HG02938 (cell line): Measurements from ENCODE around the gene ATP5F1D.
A peak's percentile ranks its signal among the peaks of the same experiment; 100 is the strongest.

Experiments used
- ATAC-seq: cut with Tn5 transposase; IDR thresholded peaks from one replicate; pipeline ENCODE4 v1.9.1; 2021; ENCODE audit warnings: mild to moderate bottlenecking, moderate library complexity; ENCODE audit not compliant: unreplicated experiment

ATP5F1D gene

GRCh38 chr19:1256646-1257474, 15.3 kb downstream of the ATP5F1D start:
- ATAC-seq = no peak

GRCh38 chr19:1257475-1258162, 16.1 kb downstream of the ATP5F1D start:
- ATAC-seq = no peak

- no peak for ATAC-seq
Measured at GRCh38 chr19:1258163-1258492, 16.6 kb downstream of the ATP5F1D start.

- no peak for ATAC-seq
Measured at GRCh38 chr19:1258707-1259205, 17.2 kb downstream of the ATP5F1D start.

DNA sequence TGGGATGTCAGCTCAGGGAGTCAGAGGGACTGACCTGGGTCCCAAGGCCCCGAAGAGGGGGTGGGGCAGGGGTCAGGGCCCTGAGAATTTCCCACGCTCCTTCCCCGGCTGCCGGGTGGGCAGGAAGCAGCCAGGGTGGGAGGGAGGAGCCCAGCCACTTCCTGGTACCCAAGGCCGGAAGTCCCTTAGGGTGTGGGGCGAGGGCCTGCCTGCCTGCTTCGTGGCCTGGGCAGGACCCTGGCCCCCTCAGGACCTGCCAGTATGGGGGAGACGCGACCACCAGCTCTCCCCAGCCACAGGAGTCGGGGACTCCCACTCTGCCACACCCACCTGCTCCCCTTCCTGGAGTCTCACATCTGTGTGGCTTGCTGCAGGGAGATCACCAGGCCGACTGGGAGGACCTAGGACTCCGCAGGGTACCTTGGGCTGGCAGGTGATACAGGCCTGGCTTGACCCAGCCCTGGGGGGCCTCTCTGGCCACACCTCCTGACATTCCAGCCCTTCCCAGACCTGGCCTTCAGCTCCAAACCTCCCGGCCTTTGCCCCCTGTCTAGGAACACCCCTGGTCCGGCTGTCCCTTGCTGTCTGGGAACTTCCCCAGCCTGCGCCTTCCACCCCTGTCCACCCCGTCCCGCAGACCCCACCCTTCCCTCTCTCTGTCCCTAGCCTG, 17.8 kb downstream of the ATP5F1D start:
- ATAC-seq = no peak

- ATAC-seq = peak; percentile 7
Measured at GRCh38 chr19:1259876-1260748, 18.6 kb downstream of the ATP5F1D start.

DNA sequence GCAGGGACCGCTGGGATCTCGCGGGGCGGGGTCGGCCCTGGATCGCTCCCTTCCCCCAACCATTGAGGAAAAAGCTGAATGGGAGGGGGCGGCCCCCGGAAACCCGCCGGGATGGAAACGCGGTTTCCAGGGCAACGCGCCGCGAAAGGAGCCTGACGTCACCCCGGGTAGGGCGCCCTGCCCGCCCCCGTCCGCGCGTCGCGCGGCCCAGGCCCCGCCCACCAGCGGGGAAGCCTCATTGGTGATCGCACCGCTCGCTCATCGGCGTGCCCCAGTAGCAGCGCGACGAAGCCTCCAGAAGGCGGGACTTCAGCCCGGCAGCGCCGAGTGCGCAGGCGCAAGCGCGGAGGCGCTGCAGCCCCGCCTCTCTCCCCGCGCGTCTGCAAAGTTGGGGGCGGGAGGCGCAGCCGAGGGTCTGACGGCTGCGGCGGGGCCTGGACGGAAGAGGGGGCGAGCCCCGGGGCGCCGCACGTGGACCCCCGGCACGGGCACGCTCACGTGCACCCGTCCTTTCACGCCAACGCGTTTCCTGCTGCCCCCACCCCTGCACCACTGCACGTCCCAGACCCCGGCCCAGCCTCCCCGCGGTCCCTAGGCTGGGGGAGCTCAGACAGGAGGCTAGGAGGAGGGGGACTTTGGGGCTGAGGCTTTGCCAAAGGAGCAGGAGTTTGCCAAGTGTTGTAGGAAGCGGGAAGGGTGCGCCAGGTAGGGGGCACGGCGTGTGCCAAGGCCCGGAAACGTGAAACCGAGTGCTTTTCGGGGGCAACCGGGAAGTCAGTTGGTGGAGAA, 19.4 kb downstream of the ATP5F1D start:
- peak; percentile 40 for ATAC-seq

DNA sequence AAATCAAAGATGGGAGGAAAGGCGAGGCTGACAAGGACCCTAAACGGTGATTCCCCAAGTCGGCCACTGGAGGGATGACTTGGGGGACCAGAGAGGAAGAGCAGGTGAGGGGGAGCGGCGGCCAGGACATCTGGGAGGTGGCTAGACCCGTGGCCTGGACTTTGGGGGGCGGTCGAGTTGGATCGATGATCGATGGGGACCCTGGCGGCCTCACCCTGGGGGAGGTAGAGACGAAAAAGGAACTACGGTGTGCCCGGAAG, 19.9 kb downstream of the ATP5F1D start:
- no peak for ATAC-seq

GRCh38 chr19:1261798-1262622, 20.5 kb downstream of the ATP5F1D start:
- ATAC-seq = no peak

GRCh38 chr19:1262623-1263123, 21.1 kb downstream of the ATP5F1D start:
- no peak for ATAC-seq

DNA sequence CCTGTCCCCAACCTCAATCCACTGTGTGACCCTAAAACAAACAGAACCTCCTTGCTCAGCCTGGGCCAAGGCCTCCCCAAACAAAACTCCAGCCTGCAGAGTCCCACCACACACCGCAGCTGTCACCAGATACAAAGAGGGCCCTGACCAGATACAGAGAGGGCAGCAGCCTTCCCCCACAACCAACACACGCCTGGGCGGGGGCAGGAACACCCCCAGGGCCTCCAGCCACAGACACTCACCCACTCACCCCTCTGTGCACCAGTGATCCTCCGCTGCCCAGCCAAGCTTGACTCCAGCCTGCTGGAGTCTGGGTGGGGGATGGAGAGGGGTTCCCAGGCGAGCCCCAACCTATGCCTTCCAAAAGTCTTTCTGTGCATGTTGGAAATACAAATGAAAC, 21.6 kb downstream of the ATP5F1D start:
- ATAC-seq = no peak

DNA sequence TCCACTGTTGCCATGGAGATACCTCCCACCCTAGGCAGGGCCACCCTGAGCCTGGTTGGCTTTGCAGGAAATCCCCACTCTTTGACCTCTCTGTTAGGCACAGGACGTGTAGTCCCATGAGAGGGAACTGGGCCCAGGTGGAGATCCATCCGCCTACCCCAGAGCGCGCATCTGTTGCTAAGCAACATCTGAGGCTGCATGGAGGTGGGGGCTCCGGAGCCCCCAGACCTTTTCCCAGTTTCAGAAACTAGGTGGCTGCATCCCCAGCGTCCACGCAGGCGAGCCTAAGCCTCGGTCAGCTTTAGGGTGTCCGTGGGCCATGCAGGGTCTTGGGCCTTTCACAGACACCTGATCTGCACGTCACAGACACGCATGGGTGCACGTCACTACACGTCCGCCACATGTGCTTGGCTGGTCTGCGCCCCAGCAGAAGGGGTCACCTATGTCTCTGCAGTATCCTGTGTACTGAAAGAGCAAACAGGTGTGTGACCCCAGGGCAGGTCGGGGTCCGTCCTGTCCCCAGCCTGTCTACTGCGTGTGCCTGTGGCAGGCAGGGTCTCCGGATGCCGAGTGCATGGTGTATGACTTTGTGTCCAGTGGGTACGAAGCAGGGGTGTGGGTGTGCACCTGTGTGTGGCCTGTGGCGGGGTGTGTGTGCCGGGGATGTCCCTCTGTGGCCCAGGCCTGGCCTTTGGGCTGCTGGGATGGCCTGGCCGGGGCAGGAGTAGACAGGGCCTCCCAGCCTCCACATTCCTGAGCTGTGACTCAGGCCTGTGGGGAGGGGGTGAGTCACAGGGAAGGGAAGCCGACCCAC, 23.5 kb downstream of the ATP5F1D start:
- no peak for ATAC-seq

GRCh38 chr19:1265615-1266128, 24.1 kb downstream of the ATP5F1D start:
- ATAC-seq = no peak

DNA sequence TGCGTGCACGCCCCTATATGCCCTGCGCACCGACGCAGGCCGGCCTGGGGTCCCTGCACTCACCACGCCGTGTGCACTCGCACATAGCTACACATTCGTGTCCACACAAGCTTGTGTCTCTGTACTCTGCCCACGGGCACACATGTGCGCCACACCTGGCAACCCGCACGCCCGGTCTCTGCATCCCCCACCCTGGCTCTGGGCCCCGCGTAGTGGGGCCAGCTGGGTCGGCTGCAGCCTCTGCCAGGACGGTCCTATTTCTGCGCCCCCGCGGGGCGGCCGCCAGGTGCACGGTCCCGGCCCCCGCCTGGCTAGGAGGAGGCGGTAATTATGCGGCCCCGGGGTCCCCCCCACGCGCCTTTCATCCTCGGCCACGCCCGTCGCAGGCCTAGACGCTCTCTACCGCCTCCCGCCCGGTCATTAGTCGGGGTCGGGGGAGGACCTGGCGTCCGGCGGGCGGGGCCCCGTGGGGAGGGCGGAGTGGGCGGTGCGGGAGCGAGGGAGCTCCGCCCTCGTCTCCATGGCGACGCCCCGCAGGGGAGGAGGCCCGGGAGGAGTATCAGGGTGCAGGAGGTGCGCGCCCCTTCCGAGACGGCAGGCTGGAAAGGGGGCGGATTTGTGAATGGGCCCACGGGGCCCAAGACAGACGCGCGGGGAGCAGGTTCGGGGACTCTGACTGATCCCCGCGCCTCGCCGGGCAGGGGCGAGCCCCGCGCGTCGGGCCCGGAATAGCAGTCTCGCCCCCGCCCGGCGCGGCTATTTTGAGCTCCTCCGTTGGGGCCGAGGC, 24.8 kb downstream of the ATP5F1D start:
- peak; percentile 23 for ATAC-seq

DNA sequence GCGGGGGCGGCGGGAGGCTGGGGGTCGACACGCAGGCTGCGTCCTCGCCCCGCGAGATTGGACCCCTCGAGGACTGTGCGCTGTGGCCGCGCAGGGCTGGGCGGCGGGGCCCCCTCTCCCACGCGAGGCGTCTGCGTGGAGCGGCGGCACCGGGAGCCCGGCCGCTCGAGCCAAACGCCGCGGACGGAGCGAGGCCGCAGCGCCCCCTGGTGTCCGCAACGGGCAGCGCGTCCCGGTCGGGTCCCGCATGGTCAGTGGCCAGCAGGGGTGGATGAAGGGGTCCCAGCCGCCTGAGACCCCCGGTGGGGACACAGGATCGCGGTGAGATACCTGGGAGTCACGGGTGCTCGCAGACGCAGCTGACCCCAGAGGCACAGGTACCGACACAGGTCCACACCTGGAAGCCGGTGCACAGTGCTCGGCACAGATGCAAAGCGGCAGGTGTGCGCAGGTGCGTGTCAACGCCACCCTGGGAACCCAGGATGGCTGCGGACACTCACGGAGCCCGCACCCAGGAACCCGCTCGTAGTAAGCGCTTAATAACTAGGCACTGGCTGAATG, 25.4 kb downstream of the ATP5F1D start:
- peak; percentile 10 for ATAC-seq

- ATAC-seq = no peak
Measured at GRCh38 chr19:1267477-1268225, 26.1 kb downstream of the ATP5F1D start.
